Ishikawa (cell line): ENCODE results near the gene GAB1.

Experiments used
- CEBPB ChIP-seq: IDR thresholded peaks from 2 replicates; pipeline ENCODE4 v1.6.1; 2012
- CREB1 ChIP-seq: IDR thresholded peaks from 2 replicates; pipeline ENCODE4 v1.6.1; 2012; ENCODE audit warnings: low read depth
- EP300 ChIP-seq: IDR thresholded peaks from 2 replicates; pipeline ENCODE4 v1.6.1; 2012; ENCODE audit warnings: borderline replicate concordance
- FOXM1 ChIP-seq: IDR thresholded peaks from 2 replicates; pipeline ENCODE4 v1.6.1; 2012; ENCODE audit warnings: low read depth, borderline replicate concordance
- NFIC ChIP-seq: IDR thresholded peaks from 2 replicates; pipeline ENCODE4 v1.6.1; 2012
- RAD21 ChIP-seq: IDR thresholded peaks from 2 replicates; pipeline ENCODE4 v1.6.1; 2012; ENCODE audit warnings: low read depth
- TAF1 ChIP-seq: IDR thresholded peaks from 2 replicates; pipeline ENCODE4 v1.6.1; 2012; ENCODE audit warnings: low read depth, mild to moderate bottlenecking
- TCF12 ChIP-seq: IDR thresholded peaks from 2 replicates; pipeline ENCODE4 v1.6.1; 2012; ENCODE audit warnings: low read depth
- TEAD4 ChIP-seq: IDR thresholded peaks from 2 replicates; pipeline ENCODE4 v1.6.1; 2012
- YY1 ChIP-seq: IDR thresholded peaks from 2 replicates; pipeline ENCODE4 v1.6.1; 2012; ENCODE audit warnings: low read depth
- ZBTB7A ChIP-seq: IDR thresholded peaks from 2 replicates; pipeline ENCODE4 v1.6.1; 2012; ENCODE audit warnings: low read depth
- TF ChIP-seq, protein P1 (sequence below): IDR thresholded peaks from 2 replicates; pipeline ENCODE4 v1.6.1; 2012
- TF ChIP-seq, protein P2 (sequence below): IDR thresholded peaks from 2 replicates; pipeline ENCODE4 v1.6.1; 2012
- TF ChIP-seq, protein P3 (sequence below): IDR thresholded peaks from 2 replicates; pipeline ENCODE4 v1.6.1; 2012; ENCODE audit warnings: low read depth, mild to moderate bottlenecking

The GAB1 gene

DNA sequence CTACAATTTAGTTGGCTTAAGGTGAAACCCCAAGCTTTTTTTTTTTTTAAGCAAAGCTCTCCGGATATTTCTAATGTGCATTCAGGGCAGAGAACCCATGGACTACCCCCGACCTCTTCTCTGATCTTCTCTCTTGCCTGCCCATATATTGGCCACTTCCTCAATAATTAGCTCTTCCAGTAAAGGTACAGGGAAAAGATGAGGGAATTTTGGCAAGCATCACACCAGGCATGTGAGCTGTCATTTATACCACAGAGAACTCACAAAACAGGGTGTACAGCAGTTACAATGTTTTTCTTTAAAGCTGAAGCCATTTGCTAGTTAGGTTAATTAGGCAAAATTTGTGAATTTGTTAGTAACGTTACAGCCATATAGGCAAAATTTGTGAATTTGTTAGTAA is 73.3 kb downstream of the GAB1 start:
- TF ChIP-seq RAD21 (no peak), ZBTB7A (no peak), FOXM1 (no peak), TAF1 (no peak), CEBPB (no peak), CREB1 (no peak), TCF12 (no peak), YY1 (no peak), EP300 (no peak), NFIC (no peak)
- TF ChIP-seq, protein P1, sequence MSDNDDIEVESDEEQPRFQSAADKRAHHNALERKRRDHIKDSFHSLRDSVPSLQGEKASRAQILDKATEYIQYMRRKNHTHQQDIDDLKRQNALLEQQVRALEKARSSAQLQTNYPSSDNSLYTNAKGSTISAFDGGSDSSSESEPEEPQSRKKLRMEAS: no peak
- TF ChIP-seq, protein P2, sequence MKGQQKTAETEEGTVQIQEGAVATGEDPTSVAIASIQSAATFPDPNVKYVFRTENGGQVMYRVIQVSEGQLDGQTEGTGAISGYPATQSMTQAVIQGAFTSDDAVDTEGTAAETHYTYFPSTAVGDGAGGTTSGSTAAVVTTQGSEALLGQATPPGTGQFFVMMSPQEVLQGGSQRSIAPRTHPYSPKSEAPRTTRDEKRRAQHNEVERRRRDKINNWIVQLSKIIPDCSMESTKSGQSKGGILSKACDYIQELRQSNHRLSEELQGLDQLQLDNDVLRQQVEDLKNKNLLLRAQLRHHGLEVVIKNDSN: no peak
- TF ChIP-seq, protein P3, sequence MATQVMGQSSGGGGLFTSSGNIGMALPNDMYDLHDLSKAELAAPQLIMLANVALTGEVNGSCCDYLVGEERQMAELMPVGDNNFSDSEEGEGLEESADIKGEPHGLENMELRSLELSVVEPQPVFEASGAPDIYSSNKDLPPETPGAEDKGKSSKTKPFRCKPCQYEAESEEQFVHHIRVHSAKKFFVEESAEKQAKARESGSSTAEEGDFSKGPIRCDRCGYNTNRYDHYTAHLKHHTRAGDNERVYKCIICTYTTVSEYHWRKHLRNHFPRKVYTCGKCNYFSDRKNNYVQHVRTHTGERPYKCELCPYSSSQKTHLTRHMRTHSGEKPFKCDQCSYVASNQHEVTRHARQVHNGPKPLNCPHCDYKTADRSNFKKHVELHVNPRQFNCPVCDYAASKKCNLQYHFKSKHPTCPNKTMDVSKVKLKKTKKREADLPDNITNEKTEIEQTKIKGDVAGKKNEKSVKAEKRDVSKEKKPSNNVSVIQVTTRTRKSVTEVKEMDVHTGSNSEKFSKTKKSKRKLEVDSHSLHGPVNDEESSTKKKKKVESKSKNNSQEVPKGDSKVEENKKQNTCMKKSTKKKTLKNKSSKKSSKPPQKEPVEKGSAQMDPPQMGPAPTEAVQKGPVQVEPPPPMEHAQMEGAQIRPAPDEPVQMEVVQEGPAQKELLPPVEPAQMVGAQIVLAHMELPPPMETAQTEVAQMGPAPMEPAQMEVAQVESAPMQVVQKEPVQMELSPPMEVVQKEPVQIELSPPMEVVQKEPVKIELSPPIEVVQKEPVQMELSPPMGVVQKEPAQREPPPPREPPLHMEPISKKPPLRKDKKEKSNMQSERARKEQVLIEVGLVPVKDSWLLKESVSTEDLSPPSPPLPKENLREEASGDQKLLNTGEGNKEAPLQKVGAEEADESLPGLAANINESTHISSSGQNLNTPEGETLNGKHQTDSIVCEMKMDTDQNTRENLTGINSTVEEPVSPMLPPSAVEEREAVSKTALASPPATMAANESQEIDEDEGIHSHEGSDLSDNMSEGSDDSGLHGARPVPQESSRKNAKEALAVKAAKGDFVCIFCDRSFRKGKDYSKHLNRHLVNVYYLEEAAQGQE: no peak

DNA sequence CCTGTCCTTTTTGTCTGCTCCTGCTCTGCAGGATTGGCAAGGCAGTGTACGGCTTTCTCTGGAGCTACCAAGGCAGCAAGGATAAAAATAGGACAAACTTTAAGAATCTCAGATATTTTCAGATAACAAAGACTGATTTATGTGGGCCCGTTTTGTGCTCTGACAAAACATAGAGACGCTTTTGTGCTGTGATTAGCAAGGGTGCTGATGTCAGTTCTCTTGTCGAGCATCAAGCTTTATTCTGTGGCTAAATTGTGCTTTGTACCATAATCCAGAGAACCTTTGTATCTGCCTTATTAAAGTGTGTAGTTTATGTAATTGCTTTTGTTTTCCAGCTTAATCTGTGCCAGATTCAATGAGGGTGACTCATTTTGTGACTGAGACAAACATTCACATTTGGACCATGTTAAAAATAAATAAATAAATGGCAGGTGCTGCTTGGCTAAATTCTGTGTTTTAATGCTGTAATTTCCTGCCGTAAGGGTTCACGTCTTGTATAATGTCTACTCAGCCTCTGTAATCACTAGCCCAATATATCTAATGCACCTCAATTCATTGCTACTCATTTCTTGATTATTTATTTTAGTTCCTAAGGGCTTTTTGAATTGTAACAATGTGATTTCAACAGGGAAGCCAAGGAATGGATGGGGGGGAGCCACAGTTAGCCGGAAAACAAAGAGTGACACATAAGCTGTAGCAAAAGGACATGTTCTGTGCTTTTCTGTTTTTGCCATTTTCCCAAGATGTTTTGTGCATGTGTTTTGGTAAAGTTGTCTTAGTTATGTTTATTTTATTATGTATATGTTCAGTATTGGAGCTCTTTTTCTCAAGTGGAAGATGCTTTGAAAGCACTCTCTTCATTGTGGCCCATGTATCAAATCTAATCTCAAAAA is 75.1 kb downstream of the GAB1 start:
- TF ChIP-seq, protein P3: no peak
- TF ChIP-seq TCF12 (no peak), EP300 (no peak), YY1 (no peak)
- TF ChIP-seq, protein P1: no peak

DNA sequence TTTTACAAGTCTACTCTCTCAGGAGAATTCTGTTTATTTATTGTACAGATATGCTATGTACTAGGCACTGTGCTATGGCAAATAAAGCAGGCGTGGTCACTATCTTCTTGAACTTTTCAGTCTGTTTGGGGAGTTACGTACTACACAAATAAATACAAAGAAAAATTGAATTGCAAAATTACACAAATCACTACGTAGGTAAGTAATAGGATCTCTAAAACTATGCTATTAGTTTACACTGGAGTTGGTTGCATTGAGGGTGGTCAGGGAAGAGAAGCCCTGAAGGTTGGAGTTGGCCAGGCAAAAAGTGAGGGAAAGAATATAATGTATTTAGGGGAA is 75.7 kb downstream of the GAB1 start:
- TF ChIP-seq EP300 (no peak), CEBPB (no peak), ZBTB7A (no peak), CREB1 (no peak)
- TF ChIP-seq, protein P3: no peak

DNA sequence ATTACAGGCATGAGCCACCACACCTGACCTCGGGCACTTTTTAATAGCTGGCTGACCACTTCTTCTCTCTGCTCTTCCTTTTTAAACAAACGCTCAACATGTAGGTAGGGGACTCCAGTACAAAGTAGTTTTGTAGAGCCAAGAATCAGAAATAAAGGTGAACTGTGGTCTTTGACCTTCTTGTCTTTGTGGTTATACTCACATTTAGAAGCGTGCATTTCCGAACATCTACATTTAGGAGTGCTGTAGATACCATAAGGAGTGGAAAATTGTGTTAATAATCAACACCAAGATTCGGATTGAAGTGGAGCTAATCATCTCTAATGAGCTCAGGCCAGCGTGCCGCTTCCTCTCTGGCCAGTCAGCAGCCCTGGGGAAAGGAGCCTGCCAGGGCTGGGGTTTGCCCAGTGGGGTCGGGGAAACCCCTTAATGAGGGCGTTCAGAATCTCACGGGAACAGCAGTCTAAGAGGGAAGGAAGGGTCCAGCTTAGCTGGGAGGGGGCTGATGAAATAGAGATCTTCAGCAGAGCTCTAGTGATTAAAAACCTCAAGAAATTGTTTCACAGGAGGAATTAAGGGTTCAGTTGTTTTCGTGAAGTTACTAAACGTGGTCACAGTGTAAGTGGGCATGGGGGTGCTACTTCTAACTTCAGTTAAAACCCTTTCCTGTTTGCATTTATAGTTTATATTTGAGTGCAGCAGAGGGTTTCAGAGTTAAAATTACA is 81.2 kb downstream of the GAB1 start:
- TF ChIP-seq EP300 (no peak), TEAD4 (no peak), CEBPB (no peak), NFIC (no peak), ZBTB7A (no peak), FOXM1 (no peak), TAF1 (no peak)
- TF ChIP-seq, protein P2: no peak
- TF ChIP-seq, protein P1: no peak
- TF ChIP-seq, protein P3: no peak
